GM19438 (cell line): ENCODE measurements around the gene NSMF.

Experiments used
- ATAC-seq: cut with Tn5 transposase; IDR thresholded peaks from one replicate; pipeline ENCODE4 v1.9.1; 2021; ENCODE audit warnings: low read depth; ENCODE audit not compliant: unreplicated experiment

NSMF gene

DNA sequence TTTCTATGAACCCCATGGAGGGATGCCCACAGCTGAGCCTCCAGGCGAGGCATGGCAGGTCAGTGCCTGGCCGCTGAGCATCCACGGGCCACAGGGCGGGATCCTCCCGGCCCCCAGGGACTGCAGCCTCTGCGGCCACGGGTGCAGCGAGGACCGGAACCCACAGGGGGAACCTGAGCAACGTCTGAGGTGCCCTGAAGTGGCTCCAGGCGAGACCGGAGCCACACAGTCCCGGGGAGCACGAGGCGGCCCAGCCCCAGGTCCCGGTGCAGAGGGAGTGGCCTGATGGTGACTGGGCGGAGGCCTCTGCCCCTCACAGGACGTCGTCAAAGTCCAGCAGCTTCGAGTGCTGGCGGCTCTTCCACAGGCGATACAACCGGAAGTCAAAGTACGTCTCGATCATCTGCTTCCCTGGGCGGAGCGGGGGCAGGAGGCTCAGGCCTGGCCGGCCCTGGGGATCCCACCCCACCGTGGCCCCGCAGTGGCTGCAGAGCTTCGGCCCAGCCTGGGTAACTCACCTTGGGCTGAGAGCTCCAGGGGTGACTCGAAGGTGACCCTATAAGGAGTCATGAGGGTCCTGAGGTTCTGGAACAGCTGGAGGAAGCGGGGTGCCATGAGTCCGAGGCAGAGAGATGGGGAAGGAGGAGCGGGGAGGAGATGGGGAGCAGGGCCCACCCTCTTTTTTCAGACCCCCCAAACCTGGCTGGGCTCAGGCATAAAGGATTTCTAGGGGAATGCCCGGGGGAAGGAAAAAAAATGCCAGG is 9.9 kb downstream of the NSMF start:
- no peak for ATAC-seq

DNA sequence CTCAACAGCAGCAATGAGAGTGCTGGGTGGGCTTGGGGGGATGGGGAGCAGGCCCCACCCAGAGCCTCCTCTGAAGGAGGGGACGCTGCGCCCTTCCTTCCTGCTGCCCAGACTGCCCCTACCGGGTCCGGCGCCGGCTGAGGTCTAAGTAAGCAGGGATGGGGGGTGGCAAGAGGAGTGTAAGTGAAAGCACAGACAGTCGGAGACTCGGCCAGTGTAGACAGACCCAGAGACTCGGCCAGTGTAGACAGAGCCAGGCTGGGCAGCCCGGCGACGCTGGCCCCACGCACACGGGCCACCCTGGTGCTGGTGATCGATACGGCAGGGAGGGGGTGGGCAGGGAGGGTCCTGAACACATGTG is 10.6 kb downstream of the NSMF start:
- ATAC-seq, result no peak

DNA sequence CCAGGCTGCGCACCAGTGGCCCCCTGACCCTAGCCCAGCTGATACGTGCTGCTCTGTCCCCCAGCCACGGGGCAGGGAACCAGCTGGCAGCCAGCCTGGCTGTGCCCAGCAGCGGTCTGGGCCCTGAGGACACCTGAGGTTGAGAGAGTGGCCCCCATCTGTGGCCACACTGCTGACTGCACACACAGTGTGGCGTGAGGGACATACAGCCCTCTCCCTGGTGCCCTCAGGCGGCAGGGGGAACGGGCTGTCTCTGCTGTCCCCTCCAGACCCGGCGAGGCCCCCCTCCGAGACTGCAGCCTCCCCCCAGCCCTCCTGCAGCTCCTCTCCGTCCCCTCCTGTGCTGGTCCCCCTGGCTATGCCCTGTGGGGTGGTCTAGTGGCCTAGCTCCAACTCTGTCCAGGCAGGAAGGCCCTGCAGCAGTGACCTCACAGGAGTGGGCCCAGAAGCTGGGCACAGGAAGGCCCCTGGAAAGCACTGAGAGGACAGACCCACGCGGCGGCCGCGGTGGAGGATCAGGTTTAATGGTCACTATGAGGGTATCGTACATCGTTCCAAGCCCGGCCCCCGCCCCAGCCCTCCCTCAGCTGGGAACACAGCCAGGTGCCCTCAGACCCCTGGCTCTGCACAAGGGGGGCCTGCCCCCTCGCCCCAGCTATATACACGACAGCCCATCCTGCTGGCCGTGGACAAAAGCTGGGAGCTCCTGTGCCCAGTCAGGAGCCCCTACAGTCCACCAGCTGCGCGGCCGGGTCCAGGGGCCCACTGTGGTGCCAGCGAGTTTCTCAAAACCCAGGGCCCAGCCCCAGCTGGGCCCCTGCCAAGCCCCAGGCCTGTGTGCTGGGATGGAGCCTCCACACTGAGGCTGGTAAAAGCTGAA is 11.2 kb downstream of the NSMF start:
- ATAC-seq, result no peak

DNA sequence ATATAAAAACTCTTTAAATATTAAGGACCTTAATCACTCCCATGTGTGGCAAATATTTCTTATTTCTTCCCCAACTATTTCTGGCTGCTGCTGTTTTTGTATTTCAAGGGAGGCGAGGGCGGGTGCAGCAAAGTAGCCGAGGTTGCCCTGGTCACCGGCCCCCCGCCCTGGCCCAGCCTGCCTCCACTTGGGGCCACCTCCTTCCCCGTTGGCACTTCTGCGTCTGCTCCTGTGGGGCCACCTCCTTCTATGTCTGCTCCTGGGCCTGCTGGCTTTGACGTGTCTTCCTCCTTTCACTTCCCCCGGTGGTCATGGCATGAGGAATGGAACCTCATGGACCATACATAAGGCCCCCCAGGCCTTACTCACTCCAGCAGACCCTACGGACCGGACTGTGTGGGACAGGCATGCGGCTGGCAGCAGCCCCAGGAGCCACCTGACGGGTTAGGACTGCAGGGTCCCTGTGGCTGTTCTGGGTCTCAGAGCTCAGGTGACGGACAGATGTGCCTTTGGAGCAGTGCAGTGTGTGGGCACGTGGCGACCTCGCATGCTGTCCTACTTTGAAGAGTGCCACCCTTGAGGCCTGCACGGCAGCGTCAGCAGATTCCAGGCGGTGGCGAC is 12.2 kb downstream of the NSMF start:
- no peak for ATAC-seq

DNA sequence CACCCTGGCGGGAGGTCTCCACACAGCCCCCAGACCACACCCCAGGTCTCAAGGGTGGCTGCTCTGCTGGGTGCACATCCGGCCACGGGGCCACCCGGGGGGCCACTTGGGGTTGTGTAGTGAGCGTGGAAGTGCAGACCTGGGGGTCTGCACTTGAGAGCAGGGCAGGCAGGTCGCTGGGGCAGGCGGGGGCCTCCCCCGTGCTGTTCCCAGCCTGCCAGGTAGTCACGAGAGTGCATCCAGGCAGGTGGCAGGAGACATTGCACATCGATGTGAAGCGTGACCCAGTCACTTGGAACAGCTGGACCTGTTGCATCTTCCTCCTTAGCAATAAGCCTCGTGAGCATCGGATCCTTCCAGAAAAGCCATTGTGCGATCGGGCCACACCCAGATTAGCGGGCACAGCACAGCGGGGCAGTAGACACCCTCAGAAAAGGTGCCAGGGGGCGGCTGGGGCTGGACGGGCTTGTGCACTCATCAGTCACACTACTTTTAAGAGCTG is 13.2 kb downstream of the NSMF start:
- no peak for ATAC-seq

DNA sequence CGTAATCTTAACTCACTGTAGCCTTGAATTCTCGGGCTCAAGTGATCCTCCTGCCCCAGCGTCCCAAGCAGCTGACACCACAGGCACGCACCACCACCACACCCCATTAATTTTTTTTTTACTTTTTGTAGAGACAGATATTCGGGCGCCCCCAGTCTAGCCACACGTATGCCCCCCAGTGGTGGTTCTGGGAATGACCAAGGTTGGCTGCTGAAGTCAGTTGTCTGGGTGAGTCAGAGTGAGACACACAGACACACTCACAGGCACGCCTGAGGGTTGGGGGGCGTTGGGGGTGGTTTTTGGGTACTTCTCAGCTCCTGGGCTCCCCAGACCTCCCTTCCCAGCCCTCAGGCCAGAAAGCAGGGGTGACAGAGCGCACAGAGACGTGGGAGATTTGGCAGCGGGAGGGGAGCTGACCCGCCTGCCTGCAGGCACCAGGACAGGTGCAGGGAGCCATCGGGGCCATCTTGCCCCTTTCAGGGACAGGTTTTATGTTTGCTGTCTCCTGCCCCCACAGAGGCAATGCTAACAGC is 13.8 kb downstream of the NSMF start:
- no peak for ATAC-seq

DNA sequence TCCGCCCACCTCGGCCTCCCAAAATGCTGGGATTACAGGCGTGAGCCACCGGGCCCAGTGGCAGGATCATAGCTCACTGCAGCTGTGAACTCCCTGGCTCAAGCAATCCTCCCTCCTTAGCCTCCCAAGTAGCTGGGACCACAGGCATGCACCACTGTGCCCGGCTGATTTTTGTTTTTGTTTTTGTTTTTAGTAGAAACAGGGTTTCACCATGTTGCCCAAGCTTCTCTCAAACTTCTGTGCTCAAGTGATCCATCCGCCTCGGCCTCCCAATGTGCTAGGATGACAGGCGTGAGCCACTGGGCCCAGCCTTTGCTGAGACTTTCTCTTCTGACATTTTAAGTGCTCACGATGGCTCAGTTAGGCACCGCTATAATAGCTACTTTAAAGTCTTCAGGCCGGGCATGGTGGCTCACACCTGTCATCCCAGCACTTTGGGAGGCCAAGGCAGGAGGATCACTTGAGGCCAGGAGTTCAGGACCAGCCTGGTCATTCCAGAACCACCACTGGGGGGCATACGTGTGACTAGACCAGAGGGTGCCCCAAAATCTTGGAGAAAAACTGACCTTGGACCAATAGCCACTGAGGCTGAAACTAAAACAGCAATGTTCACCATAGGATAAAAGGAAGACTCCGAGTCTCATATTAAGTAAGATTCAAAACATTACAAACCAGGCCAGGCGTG is 14.9 kb downstream of the NSMF start:
- ATAC-seq, result no peak

DNA sequence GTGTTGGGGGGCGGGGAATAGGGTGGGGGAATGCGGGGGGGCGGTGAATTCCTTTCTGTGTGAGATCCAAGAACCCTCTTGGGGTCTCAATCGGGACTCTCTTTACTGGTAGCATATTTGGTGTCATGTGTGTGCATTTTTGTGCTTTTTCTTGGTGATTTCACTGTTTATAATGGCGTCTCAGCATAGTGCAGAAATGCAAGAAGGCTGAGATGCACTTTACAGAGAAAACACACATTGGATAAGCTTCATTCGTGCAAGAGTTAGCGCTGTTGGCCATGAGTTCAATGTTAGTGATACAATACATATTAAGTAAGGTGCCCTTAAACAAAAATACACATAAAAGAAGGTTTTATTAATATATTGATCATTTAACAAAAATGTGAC is 17.2 kb downstream of the NSMF start:
- no peak for ATAC-seq

DNA sequence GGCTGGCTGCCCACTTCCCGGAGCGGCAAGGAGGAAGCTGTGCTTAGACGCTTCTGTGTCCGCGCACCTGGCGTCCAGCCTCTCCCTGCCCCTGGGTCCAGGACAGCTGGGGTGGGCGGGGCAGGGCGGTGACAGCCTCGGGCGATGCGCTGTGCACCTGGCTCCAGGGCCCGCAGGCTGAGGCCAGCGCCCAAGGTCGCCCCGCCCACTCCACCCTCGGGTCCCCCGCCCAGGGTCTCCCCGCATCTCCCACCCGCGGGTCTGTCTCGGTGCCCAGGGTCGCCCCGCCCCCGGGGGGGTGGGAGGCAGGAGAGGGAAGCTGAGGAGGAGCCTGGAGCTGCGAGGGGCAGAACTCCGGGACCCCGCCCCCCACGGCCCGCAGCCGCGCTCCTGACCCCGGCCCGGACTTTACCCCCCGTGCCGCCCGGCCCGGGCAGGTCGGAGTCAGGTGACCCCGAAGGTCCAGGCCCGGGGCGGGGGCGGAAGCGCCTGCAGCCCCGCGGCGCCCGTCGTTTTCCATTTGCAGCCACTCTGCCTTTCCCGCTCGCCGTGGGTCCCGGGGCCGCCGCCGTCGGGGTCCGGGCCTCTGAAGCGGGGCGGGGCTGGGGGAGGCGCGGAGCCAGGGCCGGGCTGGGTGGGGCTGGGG is 17.7 kb downstream of the NSMF start, which contains the start of gene ENTPD8:
Gene ENTPD8 (minus strand): TSS at position 69 of the 646 bp plus-strand sequence. CDS start 3,072 bp downstream, outside the sequence.
- no peak for ATAC-seq

DNA sequence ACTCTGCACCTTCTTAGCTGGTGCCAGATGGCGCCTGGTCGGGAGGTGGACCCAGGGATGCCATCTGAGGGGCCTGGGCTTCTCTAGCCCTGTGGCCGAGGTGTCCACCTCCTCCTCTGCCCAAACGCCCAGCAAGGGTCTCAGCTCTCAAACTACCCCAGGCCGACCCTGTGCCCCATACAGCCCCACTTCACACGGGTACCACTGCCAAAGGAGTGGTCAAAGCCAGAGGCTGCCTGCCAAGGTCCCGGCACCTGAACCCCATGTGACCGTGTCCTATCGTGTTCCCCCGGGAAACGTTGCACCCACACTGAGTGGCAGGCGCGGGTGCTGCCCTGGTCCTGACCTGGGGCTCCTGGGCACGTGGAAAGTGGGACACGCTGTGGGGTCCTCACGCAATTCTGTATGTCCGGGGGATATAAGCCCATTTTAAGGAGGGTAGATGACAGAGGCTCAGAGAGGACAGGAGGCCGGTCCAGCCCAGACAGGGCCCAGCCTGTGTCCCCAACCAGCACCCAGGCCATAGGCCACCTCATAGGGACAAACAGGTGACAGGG is 19.9 kb downstream of the NSMF start:
- ATAC-seq, result no peak

DNA sequence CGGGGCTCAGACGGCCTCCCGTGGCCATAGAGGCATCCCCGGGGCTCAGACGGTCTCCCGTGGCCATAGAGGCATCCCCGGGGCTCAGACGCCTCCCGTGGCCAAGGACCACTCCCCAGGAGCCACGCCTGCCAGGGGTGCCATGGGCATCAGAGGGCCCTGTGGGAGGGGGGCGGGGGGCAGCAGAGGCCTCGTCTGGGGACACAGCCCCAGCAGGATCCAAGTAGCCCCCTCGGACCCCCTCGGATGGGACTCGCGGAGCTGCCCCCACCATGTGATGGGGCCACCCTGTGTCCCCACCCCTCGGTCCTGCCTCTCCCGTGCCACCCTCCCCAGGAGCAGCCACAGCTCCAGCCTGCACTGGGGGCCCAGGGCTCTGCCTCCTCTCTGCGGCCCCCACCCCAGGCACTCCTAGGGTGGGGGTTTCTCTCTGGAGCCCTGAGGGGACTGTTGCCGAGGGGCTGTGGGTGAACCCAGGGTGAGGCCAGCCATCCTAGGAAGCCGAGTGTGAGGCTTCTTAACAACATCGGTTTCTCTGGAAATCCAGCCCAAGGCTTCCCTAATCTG is 20.5 kb downstream of the NSMF start:
- ATAC-seq, result no peak

DNA sequence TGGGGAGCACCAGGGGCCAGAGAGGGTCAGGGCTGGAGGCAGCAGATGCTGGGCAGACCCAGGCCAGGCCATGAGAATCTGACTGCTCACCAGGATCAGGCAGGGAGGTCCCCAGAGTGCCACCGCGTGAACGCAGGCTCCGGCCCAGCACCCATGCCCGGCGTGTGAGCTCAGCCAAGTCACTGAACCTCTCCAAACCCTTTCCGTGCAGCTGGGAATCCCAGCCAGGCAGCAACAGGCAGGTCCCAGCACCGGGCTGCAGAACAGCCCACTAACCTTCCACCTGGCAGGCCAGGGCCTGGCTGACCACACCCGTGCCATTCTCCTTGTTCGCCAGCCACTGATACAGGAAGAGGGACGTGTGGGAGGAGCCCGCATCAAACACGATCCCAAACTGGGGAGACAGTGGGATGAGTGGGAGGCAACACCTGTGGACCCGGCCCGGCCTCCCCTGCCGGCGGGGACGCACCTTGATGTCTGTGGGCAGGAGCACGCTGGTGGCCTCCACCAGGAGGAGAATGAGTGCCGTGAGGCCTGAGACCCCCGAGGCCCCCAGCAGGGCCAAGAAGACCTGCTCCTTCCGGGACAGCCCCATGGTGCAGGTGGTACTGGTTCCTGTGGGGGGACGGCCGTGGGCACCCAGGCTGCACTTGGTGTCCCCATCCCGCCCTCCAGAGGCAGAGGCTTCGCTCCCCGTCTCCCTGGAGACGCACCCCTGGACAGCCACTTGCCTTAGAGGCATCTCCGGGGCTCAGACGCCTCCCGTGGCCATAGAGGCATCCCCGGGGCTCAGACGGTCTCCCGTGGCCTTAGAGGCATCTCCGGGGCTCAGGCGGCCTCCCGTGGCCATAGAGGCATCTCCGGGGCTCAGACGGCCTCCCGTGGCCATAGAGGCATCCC is 21.2 kb downstream of the NSMF start:
- no peak for ATAC-seq

DNA sequence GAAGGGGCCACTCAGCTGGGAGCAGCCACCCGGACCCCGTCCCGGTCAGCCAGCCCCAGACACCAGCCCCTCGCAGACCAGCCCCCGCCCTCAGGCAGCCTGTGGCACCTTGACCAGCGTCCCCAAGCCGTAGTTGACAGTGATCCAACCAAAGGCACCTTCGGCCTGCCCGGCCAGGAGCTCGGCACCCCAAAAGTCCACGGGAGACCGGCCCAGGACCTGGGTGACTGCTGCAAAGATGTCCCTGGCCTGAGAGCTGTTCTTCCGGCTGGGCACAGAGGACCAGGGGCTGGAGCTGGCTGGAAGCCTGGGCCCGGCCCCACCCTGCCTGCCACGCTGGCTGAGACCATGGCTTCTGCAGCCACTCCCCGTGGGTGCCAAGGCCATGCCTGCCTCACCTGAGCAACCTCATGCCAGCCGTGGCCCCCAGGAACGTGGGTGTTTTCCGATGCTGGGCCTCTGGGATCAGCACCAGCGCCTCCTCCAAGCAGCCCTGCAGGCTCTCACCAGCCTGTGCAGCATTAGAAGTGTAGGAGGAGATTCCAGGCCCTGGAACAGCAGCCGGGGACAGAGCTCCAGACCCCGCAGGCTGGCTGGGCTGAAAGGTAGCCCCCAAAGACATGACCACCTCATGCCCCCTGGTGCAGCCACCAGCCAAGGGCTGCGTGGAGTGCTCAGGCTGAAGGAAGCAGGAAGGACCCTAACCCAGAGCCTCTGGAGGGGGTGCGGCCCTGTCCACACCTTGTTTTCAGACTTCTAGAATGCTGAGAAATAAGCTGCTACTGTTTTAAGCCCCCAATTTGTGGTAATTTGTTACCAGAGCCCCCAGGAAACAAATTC is 22.2 kb downstream of the NSMF start:
- ATAC-seq, result no peak

DNA sequence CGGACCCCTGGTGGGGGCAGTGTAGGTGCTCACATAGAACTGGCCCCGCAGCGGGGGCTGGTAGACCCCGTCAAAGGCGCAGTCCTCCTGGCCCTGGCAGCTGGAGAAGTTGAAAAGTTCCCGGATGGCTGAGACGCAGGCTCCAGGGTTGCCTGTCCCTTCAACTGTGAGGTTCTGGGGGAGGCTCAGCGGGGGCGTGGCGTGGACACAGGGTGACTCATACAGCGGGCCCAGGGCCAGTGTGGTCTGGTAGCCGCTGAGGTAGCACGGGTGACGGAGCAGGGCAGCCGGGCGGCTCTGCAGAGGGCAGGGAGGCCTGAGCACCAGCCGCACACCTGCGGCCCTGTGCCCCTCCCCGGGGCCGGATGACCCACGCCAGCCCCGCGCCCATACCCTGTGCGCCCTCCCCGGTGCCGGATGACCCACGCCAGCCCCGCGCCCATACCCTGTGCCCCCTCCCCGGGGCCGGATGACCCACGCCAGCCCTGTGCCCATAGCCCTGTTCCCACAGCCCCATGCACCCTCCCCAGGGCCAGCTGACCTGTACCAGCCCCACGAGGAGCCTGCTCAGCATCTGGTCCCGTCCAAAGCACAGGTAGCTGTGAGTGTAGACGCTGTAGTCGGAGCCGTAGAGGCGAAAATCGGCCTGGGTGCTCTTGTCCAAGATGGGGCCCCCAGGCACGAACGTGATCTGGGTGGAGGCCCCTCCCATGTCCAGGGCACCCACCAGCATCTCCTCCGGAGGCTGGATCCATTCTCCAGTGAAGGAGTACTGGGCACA is 23.0 kb downstream of the NSMF start:
- ATAC-seq, result no peak

DNA sequence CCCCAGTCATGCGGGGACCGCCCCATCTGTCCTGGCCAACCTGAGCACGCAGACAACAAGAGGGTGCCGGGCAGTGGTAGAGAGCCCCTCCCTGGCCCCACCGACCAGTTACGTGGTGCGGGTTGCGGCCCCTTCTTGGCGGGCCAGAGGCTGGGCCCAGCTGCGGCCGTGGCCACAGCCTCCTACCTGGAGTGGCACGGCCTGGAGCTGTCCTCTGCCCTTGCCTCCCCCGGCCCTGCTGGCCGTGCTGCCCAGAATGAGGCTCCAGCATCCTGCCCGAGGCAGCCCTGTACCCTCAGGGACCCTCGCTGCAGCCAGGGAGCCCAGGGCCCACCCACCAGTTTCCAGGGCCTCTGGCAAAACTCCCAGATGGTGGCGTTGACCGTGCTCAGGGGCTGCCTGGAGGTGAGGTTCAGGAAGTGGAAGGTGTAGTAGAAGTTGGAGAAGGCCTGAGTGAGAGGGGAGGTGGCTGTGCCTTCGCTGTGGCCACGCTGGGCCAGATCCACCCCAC is 23.7 kb downstream of the NSMF start:
- ATAC-seq, result no peak
